Breast epithelium (tissue), 3 donors: ENCODE measurements around the gene ADCY5.

Experiments
- CTCF ChIP-seq, 3 donors: fragments of 450-650 bp; IDR thresholded peaks; one replicate each; pipeline ENCODE4 v1.5.1; 2016 to 2017; ENCODE audit warnings: antibody characterized with exemption in 3 of 3, mild to moderate bottlenecking in 3 of 3, moderate library complexity in 3 of 3
- POLR2A ChIP-seq: fragments of 450-650 bp; IDR thresholded peaks from one replicate; pipeline ENCODE4 v1.6.1; 2016; ENCODE audit warnings: antibody characterized with exemption, mild to moderate bottlenecking, moderate library complexity

DNA sequence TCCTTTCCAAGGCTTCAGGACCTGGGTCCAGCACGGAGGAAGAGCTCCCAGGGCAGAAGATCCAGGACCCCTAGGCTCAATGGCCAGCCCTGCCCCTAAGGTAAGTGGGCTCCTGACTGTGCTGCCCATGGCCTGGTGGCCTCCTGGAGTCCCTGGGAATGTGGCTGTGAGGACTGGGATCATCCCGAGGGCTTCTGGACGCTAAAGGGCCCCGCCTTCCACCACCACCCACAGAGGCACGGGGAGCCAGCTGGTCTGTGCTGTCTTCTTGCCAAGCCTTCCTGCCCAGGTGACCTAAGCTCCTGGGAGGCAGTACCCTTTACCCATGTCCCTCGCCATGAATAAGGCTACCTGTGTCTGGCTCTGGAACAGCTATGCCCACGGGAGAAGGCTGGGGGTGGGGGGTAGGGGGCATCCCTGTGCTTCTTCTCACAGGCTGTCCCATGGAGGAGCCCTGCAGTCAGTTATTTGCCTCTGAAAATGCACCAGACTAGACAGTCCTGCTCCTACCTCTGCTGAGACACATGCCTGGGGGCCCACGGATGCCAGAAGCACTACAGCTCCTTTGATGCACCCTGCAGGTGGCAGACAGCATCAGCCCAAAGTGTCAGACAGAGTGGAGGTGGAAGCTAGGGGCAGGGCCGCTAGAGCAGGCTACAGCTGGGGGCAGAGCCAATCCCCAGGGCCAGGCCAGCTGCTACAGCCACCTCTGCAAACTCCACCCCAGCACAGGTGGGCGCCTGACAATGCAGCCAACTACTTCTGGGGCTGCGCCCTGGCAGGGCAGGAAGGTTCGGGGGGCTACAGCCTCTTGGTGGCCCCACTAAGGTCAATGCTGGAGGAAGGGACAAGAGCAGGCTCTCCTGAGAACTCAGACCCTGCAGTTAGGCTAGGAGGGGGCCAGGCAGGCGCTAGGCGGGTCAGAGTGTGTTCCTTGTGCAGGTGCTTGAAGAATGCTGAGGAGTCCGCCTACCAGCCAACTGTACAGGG lies 156.3 kb downstream of the ADCY5 start:
- no peak for TF ChIP-seq POLR2A
- TF ChIP-seq CTCF (IDR thresholded peaks at IDR 0.05), result no peak
